GM10266 (cell line): ENCODE data around the gene TFDP1.

Source experiments
- DNase-seq: peaks from one replicate; pipeline ENCODE4 v3.0.0; 2012; ENCODE audit errors: extremely low spot score
- TF ChIP-seq, protein P1 (sequence below): IDR thresholded peaks from 2 replicates; pipeline ENCODE4 v1.5.1; 2012; ENCODE audit warnings: mild to moderate bottlenecking, low read depth; ENCODE audit not compliant: control insufficient read depth, insufficient read depth; ENCODE audit errors: missing control alignments

The TFDP1 gene

GRCh38 chr13:113627136-113627535 lies 42.6 kb downstream of the TFDP1 start:
- DNase-seq: no peak
- TF ChIP-seq, protein P1, sequence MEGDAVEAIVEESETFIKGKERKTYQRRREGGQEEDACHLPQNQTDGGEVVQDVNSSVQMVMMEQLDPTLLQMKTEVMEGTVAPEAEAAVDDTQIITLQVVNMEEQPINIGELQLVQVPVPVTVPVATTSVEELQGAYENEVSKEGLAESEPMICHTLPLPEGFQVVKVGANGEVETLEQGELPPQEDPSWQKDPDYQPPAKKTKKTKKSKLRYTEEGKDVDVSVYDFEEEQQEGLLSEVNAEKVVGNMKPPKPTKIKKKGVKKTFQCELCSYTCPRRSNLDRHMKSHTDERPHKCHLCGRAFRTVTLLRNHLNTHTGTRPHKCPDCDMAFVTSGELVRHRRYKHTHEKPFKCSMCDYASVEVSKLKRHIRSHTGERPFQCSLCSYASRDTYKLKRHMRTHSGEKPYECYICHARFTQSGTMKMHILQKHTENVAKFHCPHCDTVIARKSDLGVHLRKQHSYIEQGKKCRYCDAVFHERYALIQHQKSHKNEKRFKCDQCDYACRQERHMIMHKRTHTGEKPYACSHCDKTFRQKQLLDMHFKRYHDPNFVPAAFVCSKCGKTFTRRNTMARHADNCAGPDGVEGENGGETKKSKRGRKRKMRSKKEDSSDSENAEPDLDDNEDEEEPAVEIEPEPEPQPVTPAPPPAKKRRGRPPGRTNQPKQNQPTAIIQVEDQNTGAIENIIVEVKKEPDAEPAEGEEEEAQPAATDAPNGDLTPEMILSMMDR: no peak

DNA sequence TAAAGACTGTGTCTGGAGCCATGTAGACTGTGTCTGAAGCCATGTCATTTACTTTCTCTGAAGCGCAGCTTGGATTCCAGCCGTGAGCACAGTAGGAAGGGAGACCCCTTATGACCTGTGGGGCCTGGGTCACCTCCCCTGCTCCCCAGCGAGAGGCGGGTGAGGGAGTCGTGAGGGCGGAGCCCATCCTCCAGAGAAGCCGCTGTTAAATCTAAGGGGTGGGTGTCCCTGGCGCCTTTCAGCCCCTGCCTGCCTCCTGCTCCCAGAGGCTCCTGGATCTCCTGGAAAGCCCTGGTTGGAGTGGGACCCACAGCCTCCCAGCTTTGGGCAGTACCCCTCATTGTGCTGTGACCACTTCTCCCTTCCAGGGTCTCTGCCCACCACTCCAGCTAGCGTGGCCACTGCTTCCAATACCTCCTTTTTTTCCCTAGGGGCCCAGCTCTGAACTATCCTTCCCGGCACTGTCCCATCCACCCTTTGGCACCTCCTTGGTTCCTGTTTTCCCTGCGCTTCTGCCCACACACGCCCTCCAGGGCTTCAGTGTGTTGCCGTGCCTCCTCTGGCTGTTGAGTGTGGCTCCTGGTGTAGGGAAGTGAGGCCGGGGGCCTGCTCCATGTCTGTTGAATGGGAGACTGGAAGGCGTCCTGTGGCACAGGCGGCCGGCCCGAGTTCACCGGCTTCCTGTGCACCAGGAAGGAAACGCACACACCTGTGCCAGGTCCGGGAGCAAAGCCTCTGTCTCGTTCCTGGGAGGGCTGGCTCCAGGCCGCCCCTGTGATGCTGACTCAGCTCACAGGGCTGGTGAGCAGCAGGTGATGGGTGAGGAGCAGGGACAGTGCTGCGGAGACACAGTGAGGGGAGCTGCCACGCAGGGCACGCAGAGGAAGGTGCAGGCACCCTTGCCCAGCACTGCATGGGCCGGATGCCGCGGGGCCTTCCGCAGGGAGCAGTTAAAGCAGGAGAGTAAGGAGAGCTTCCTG lies 44.0 kb downstream of the TFDP1 start:
- no peak for DNase-seq
- TF ChIP-seq, protein P1: no peak

DNA sequence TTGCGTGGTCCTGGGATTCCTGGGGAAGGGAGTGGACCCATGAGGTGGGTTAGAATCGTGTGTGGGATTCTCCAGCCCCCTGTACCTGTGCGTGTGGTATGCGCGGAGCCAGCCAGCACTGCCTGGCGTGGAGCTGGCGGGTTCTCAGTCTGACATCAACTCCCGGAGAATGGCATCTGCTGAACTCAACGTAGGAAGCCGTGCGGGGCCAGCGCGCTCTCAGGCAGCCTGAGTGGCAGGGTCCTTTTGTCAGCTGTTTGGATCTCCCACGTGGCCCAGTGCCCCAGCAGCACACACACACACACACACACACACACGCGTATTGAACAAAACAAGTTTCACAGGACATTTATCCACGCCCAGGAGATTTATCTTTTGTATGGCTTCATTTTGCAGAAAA lies 45.3 kb downstream of the TFDP1 start:
- TF ChIP-seq, protein P1: no peak
- DNase-seq: no peak

- DNase-seq: no peak
- TF ChIP-seq, protein P1: no peak
Observed at GRCh38 chr13:113630296-113630695, 45.7 kb downstream of the TFDP1 start.

- TF ChIP-seq, protein P1: no peak
- no peak for DNase-seq
Observed at GRCh38 chr13:113630804-113631203, 46.3 kb downstream of the TFDP1 start.

- TF ChIP-seq, protein P1: no peak
- DNase-seq: no peak
Observed at GRCh38 chr13:113631341-113632095, 47.0 kb downstream of the TFDP1 start.
